HepG2 (cell line): ENCODE measurements around the gene CHST4. TPM values are rescaled to one million over a fixed set of nuclear protein-coding genes. Genes with fewer than 3 reads are reported as not detected.

ENCODE experiments used
- BORCS8-MEF2B ChIP-seq: sonication (generic); formaldehyde crosslinking; IDR thresholded peaks from 2 replicates; pipeline ENCODE4 v1.8.0; 2022; ENCODE audit warnings: mild to moderate bottlenecking, missing genetic modification reagents
- CSRNP2 ChIP-seq: sonication (generic); formaldehyde crosslinking; conservative IDR thresholded peaks from 2 replicates; pipeline ENCODE4 v1.8.0; 2022; ENCODE audit warnings: low read depth, missing genetic modification reagents
- FOXP1 ChIP-seq, 2 experiments: fragments of 450-650 bp in 1 of 2; IDR thresholded peaks; 2 replicates each; pipeline ENCODE4 v1.6.1; 2017 to 2018; ENCODE audit warnings: antibody characterized with exemption in 1 of 2
- GATAD1 ChIP-seq: IDR thresholded peaks from 2 replicates; pipeline ENCODE4 v1.6.1; 2016; ENCODE audit warnings: missing genetic modification reagents, missing compliant biosample characterization
- GPBP1L1 ChIP-seq: sonication (generic); formaldehyde crosslinking; IDR thresholded peaks from 2 replicates; pipeline ENCODE4 v1.5.0; 2020; ENCODE audit warnings: mild to moderate bottlenecking, missing genetic modification reagents
- JDP2 ChIP-seq: sonication (generic); formaldehyde crosslinking; IDR thresholded peaks from 2 replicates; pipeline ENCODE4 v1.8.1; 2022; ENCODE audit warnings: missing genetic modification reagents, borderline replicate concordance
- KDM6A ChIP-seq: IDR thresholded peaks from 2 replicates; pipeline ENCODE4 v1.6.1; 2016; ENCODE audit warnings: low read depth
- MBD4 ChIP-seq: IDR thresholded peaks from 2 replicates; pipeline ENCODE4 v1.6.1; 2012; ENCODE audit warnings: low read length, inconsistent platforms, borderline replicate concordance
- MXD3 ChIP-seq: IDR thresholded peaks from 2 replicates; pipeline ENCODE4 v1.6.1; 2016; ENCODE audit warnings: mild to moderate bottlenecking, missing biosample characterization, missing genetic modification reagents
- NCOA1 ChIP-seq: sonication (generic); formaldehyde crosslinking; IDR thresholded peaks from 2 replicates; pipeline ENCODE4 v1.9.0; 2021; ENCODE audit warnings: missing genetic modification reagents
- NFKB2 ChIP-seq: sonication (generic); formaldehyde crosslinking; IDR thresholded peaks from 2 replicates; pipeline ENCODE4 v1.4.0; 2020; ENCODE audit warnings: missing genetic modification reagents, borderline replicate concordance
- SOX5 ChIP-seq: IDR thresholded peaks from 2 replicates; pipeline ENCODE4 v1.6.1; 2016; ENCODE audit warnings: borderline replicate concordance
- TMF1 ChIP-seq: sonication (generic); formaldehyde crosslinking; IDR thresholded peaks from 2 replicates; pipeline ENCODE4 v1.8.1; 2022; ENCODE audit warnings: low read depth, missing genetic modification reagents
- ZBTB33 ChIP-seq: sonication (generic); formaldehyde crosslinking; IDR thresholded peaks from 2 replicates; pipeline ENCODE4 v1.4.0; 2020; ENCODE audit warnings: missing genetic modification reagents
- ZMYM3 ChIP-seq: sonication (generic); formaldehyde crosslinking; IDR thresholded peaks from 2 replicates; pipeline ENCODE4 v1.5.1; 2020; ENCODE audit warnings: mild to moderate bottlenecking, missing genetic modification reagents
- polyA plus RNA-seq, 8 experiments: library from polyadenylated mRNA; depleted of rRNA in 3 of 8; stranded (reverse) in 7 of 8; unstranded in 1 of 8; fragments of >200 nt; fragmentation: Illumina TruSeq in 4 of 8; extraction: Trizol in 4 of 8; gene quantifications; 2 replicates each; pipeline versions ENCODE4 v1.2.1 to v1.2.3, GENCODE V29; 2011 to 2016; ENCODE audit warnings: low read depth in 4 of 8, missing spikeins in 1 of 8, mixed read lengths in 1 of 8; ENCODE audit not compliant: insufficient read depth in 1 of 8
- total RNA-seq, 5 experiments: library from RNA; depleted of rRNA; stranded (reverse); fragments of >200 nt; fragmentation: Illumina TruSeq; extraction: Trizol; gene quantifications; 2 replicates each; pipeline ENCODE4 v1.2.3, GENCODE V29; 2016; ENCODE audit warnings: low read depth in 1 of 5
- TF ChIP-seq, protein P1 (sequence below): fragments of 450-650 bp; IDR thresholded peaks from 2 replicates; pipeline ENCODE4 v1.6.1; 2016
- TF ChIP-seq, protein P2 (sequence below): IDR thresholded peaks from 2 replicates; pipeline ENCODE4 v1.6.1; 2016; ENCODE audit warnings: low read depth, borderline replicate concordance

The CHST4 gene
- total and polyA plus RNA-seq, 2 of the 13 experiments (the other 11 are each of a cell fraction or from before 2014, with no cell fraction given), result not detected

GRCh38 chr16:71573387-71574094 lies 47.3 kb downstream of the CHST4 start (continued):
- TF ChIP-seq, protein P1, sequence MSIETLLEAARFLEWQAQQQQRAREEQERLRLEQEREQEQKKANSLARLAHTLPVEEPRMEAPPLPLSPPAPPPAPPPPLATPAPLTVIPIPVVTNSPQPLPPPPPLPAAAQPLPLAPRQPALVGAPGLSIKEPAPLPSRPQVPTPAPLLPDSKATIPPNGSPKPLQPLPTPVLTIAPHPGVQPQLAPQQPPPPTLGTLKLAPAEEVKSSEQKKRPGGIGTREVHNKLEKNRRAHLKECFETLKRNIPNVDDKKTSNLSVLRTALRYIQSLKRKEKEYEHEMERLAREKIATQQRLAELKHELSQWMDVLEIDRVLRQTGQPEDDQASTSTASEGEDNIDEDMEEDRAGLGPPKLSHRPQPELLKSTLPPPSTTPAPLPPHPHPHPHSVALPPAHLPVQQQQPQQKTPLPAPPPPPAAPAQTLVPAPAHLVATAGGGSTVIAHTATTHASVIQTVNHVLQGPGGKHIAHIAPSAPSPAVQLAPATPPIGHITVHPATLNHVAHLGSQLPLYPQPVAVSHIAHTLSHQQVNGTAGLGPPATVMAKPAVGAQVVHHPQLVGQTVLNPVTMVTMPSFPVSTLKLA, result no peak
- TF ChIP-seq NFKB2 (CRISPR knock-in tag) (no peak), CSRNP2 (CRISPR knock-in tag) (no peak), SOX5 (no peak), MBD4 (no peak), GATAD1 (no peak), GPBP1L1 (no peak), MXD3 (CRISPR knock-in tag) (peak; percentile 17; the same call in 1 of the 2 replicates), ZMYM3 (CRISPR knock-in tag) (peak; percentile 80), FOXP1 (IDR thresholded peaks at IDR 0.05) (peak; percentile 59; the same call in 1 of the 2 replicates), FOXP1 (CRISPR knock-in tag; IDR thresholded peaks at IDR 0.05) (peak; percentile 32; the same call in 1 of the 2 replicates), NCOA1 (CRISPR knock-in tag) (no peak), ZBTB33 (no peak), JDP2 (CRISPR knock-in tag) (no peak), TMF1 (CRISPR knock-in tag) (no peak), BORCS8-MEF2B (CRISPR knock-in tag) (no peak), KDM6A (CRISPR knock-in tag) (no peak)
- TF ChIP-seq, protein P2, sequence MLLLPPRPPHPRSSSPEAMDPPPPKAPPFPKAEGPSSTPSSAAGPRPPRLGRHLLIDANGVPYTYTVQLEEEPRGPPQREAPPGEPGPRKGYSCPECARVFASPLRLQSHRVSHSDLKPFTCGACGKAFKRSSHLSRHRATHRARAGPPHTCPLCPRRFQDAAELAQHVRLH (CRISPR knock-in tag), result 0 out of 2 replicates have a peak, but pooled peaks have one; percentile 19
